ENCODE measurements around the gene SLC6A16. TPM values are rescaled to one million over a fixed set of nuclear protein-coding genes. Genes with fewer than 3 reads are reported as not detected.
A peak's percentile ranks its signal among the peaks of the same experiment; 100 is the strongest.
"Not testable (repeated sequence)": the region's sequence is repeated elsewhere in the genome, so short reads cannot be mapped to it uniquely, and the experiment has no call there.

Gene SLC6A16
- total and polyA plus RNA-seq, 2 experiments from 2014 or later, result 0.31 to 1.8 TPM

DNA sequence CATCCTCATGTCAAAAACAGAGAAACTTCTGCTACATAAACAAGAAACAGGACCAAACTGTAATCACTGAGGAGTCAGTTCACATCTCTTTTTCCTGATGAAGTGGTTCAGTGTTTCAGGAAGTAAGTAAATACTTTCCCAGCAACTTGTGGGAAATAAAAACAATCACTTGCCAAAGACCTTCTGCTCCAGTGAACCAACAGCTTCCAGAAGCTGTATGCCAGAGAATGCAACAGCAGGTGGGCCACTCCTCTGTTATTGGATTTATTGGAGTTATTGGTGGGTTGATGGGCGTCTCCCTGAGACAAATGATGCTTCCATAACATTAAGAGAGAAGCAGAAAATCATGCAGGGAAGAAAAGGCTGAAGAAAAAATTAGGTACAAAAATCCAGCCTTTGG is 9.9 kb downstream of the SLC6A16 start (continued):
- TF ChIP-seq ZNF462 (CRISPR knock-in tag; IDR thresholded peaks at IDR 0.05) (no peak), POLR2AphosphoS5 (IDR thresholded peaks at IDR 0.05; ENCODE audit: low read depth) (no peak), JUNB (IDR thresholded peaks at IDR 0.05; ENCODE audit: unreplicated experiment) (no peak), CREB1 (CRISPR knock-in tag; IDR thresholded peaks at IDR 0.05; ENCODE audit: low read depth) (no peak), STAT1 (IDR thresholded peaks at IDR 0.05; ENCODE audit: unreplicated experiment) (no peak)
- TF ChIP-seq, protein P1, sequence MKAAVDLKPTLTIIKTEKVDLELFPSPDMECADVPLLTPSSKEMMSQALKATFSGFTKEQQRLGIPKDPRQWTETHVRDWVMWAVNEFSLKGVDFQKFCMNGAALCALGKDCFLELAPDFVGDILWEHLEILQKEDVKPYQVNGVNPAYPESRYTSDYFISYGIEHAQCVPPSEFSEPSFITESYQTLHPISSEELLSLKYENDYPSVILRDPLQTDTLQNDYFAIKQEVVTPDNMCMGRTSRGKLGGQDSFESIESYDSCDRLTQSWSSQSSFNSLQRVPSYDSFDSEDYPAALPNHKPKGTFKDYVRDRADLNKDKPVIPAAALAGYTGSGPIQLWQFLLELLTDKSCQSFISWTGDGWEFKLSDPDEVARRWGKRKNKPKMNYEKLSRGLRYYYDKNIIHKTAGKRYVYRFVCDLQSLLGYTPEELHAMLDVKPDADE (IDR thresholded peaks at IDR 0.05), result no peak

- Histone ChIP-seq H4K20me1 (replicated peaks; ENCODE audit: insufficient read depth) (no peaks in the 10 kb centered on the region), H3K79me2 (replicated peaks; ENCODE audit: insufficient read depth) (no peaks in the 10 kb centered on the region), H3K4me2 (no peak overlapping the region), H3K9me2 (ENCODE audit: insufficient read depth) (no peaks in the 10 kb centered on the region), H3F3A (replicated peaks; ENCODE audit: low read depth) (no peaks in the 10 kb centered on the region), H2AFZ (no peak overlapping the region), H3K4me1 (ENCODE audit: insufficient read depth) (no peaks in the 10 kb centered on the region), H3K4me3 (no peak overlapping the region), H3K27ac (ENCODE audit: low read depth) (no peak overlapping the region), H3K36me3 (ENCODE audit: insufficient read depth) (no peaks in the 10 kb centered on the region), H3K27me3 (ENCODE audit: insufficient read depth) (no peaks in the 10 kb centered on the region)
- Mint-ChIP-seq H3K4me1 (no peaks in the 10 kb centered on the region), H3K9me3 (peaks cover 2% of the 10 kb centered on the region; the same call in 1 of the 3 replicates), H3K27me3 (ENCODE audit: insufficient read depth, low read depth, poor library complexity) (no peaks in the 10 kb centered on the region), H3K36me3 (ENCODE audit: low read depth) (peaks cover 4% of the 10 kb centered on the region; the same call in 2 of the 3 replicates), H3K4me3 (no peak overlapping the region), H3K27ac (no peak overlapping the region)
- DNase-seq (ENCODE audit: low spot score) (no peak), ATAC-seq (no peak)
- TF ChIP-seq, protein P1 (IDR thresholded peaks at IDR 0.05), result no peak
- 0 out of 4 replicates have a peak, but pooled peaks of 1 of the 2 experiments have one; percentile 7 for TF ChIP-seq CTCF (conservative IDR thresholded peaks at IDR 0.05; ENCODE audit: low read depth in 2 of 2)
These were observed 15.9 kb downstream of the SLC6A16 start for GRCh38 chr19:49309087-49309486.

DNA sequence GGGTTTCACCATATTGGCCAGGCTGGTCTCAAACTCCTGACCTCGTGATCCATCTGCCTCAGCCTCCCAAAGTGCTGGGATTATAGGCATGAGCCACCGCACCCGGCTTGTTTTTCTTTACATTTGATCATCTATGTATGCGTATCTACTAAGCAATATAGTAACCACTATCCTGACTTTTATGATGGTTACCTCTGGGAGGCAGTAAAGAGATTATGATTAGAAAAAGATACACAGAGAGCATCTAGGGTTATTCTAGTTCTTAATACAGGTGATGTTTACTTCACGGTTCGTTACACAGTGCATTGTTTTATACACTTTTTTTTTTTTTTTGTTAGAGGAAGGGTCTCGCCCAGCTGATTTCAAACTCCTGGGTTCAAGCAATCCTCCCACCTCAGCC is 18.3 kb downstream of the SLC6A16 start:
- H3K9me2 ChIP-seq (ENCODE audit: insufficient read depth); H3K4me1 Mint-ChIP-seq; DNase-seq (ENCODE audit: low spot score); H3K27ac Mint-ChIP-seq; H3K36me3 Mint-ChIP-seq (ENCODE audit: low read depth); H3K36me3 ChIP-seq (ENCODE audit: insufficient read depth); H3K27ac ChIP-seq (ENCODE audit: low read depth); H3K4me2 ChIP-seq; H3K79me2 ChIP-seq (replicated peaks; ENCODE audit: insufficient read depth); ATAC-seq; H3K27me3 ChIP-seq (ENCODE audit: insufficient read depth); H3K27me3 Mint-ChIP-seq (ENCODE audit: insufficient read depth, low read depth, poor library complexity); H3K4me1 ChIP-seq (ENCODE audit: insufficient read depth); H2AFZ ChIP-seq; H3K4me3 ChIP-seq; H3K4me3 Mint-ChIP-seq; H4K20me1 ChIP-seq (replicated peaks; ENCODE audit: insufficient read depth); H3K9me3 Mint-ChIP-seq; H3F3A ChIP-seq (replicated peaks; ENCODE audit: low read depth): not testable (repeated sequence)
